ENCODE measurements around the gene H1-8.

The H1-8 gene

GRCh38 chr3:129575233-129575996 is 32.4 kb downstream of the H1-8 start:
- no peak for DNase-seq

GRCh38 chr3:129575997-129576384 is 33.0 kb downstream of the H1-8 start:
- DNase-seq: no peak

GRCh38 chr3:129576514-129577352 is 33.8 kb downstream of the H1-8 start:
- DNase-seq: no peak

GRCh38 chr3:129577366-129577765 is 34.4 kb downstream of the H1-8 start:
- no peak for DNase-seq

GRCh38 chr3:129577925-129578786 is 35.2 kb downstream of the H1-8 start:
- DNase-seq: no peak

GRCh38 chr3:129579991-129580390 is 37.0 kb downstream of the H1-8 start:
- no peak for DNase-seq

GRCh38 chr3:129581623-129582022 is 38.6 kb downstream of the H1-8 start:
- no peak for DNase-seq

GRCh38 chr3:129582799-129583198 is 39.8 kb downstream of the H1-8 start:
- DNase-seq: no peak

GRCh38 chr3:129583289-129583688 is 40.3 kb downstream of the H1-8 start:
- DNase-seq: no peak

GRCh38 chr3:129584631-129585030 is 41.7 kb downstream of the H1-8 start:
- DNase-seq: no peak

- DNase-seq: no peak
Observed at GRCh38 chr3:129585949-129586657, 43.1 kb downstream of the H1-8 start.

GRCh38 chr3:129586746-129587430 is 43.9 kb downstream of the H1-8 start:
- no peak for DNase-seq

GRCh38 chr3:129587566-129588210 is 44.7 kb downstream of the H1-8 start:
- DNase-seq: no peak

- no peak for DNase-seq
Observed at GRCh38 chr3:129590215-129590614, 47.2 kb downstream of the H1-8 start.

- DNase-seq: no peak
Observed at GRCh38 chr3:129591932-129592331, 49.0 kb downstream of the H1-8 start.

GRCh38 chr3:129592381-129593131 is 49.6 kb downstream of the H1-8 start:
- peak; percentile 38 for DNase-seq

GRCh38 chr3:129593230-129593594 is 50.2 kb downstream of the H1-8 start:
- DNase-seq: no peak

- peak; percentile 93 for DNase-seq
Observed at GRCh38 chr3:129593595-129594339, 50.8 kb downstream of the H1-8 start.

GRCh38 chr3:129594409-129594808 is 51.4 kb downstream of the H1-8 start:
- peak; percentile 17 for DNase-seq

- DNase-seq: no peak
Observed at GRCh38 chr3:129594907-129595390, 52.0 kb downstream of the H1-8 start.

Data from DMS79 treated with DMSO at 0.1 percent for 48 hours (cell line).